CD14-positive monocyte (primary cell): ENCODE results near the gene GMEB1. TPM values are rescaled to one million over a fixed set of nuclear protein-coding genes. Genes with fewer than 3 reads are reported as not detected.

Experiments used
- DNase-seq, 3 donors: peaks; one replicate each; pipeline ENCODE4 v3.0.0-alpha.2; 2011 to 2022
- H2AFZ ChIP-seq: 2 replicates; pipeline ENCODE4 v1.6.0; 2012; ENCODE audit warnings: mild to moderate bottlenecking, low read depth, low read length, inconsistent platforms; ENCODE audit not compliant: insufficient read depth, poor library complexity, severe bottlenecking
- H3K27ac ChIP-seq, 2 donors: 1 replicate in 1 of 2; 2 replicates in 1 of 2; pipeline ENCODE4 v1.5.1; 2012 to 2013; ENCODE audit warnings: low read length in 2 of 2, control low read depth in 1 of 2, inconsistent platforms in 1 of 2, low read depth in 1 of 2, mild to moderate bottlenecking in 1 of 2
- H3K27me3 ChIP-seq, 2 donors: one replicate each; pipeline versions ENCODE4 v1.6.0 to v1.6.1; 2011 to 2013; ENCODE audit warnings: low read length in 2 of 2; ENCODE audit not compliant: control insufficient read depth in 2 of 2, insufficient read depth in 2 of 2
- H3K36me3 ChIP-seq, 2 donors: replicated peaks in 1 of 2; 1 replicate in 1 of 2; 2 replicates in 1 of 2; pipeline versions ENCODE4 v1.5.1 to v1.6.1; 2012 to 2013; ENCODE audit warnings: low read length in 2 of 2, control low read depth in 1 of 2, inconsistent platforms in 1 of 2, mild to moderate bottlenecking in 1 of 2; ENCODE audit not compliant: insufficient read depth in 2 of 2, control insufficient read depth in 1 of 2
- H3K4me1 ChIP-seq, 2 donors: 1 replicate in 1 of 2; 2 replicates in 1 of 2; pipeline versions ENCODE4 v1.5.1 to v1.6.1; 2012 to 2013; ENCODE audit warnings: low read length in 2 of 2, control low read depth in 1 of 2, inconsistent platforms in 1 of 2, mild to moderate bottlenecking in 1 of 2, moderate library complexity in 1 of 2; ENCODE audit not compliant: insufficient read depth in 2 of 2, control insufficient read depth in 1 of 2
- H3K4me2 ChIP-seq: replicated peaks from 2 replicates; pipeline ENCODE3; 2012; ENCODE audit warnings: low read length, moderate library complexity, mild to moderate bottlenecking; ENCODE audit not compliant: poor library complexity, severe bottlenecking; ENCODE audit errors: extremely low read depth
- H3K4me3 ChIP-seq, 3 experiments: fragments of 200-600 bp in 1 of 3; sonication (generic) in 1 of 3; replicated peaks in 1 of 3; 1 replicate in 2 of 3; 2 replicates in 1 of 3; pipeline ENCODE4 v1.5.1; 2011 to 2013; ENCODE audit warnings: low read length in 3 of 3, mild to moderate bottlenecking in 3 of 3, control low read depth in 2 of 3, low read depth in 2 of 3, inconsistent platforms in 1 of 3, moderate library complexity in 1 of 3
- H3K79me2 ChIP-seq: 2 replicates; pipeline ENCODE4 v1.6.0; 2012; ENCODE audit warnings: mild to moderate bottlenecking, control low read depth, inconsistent platforms, low read length, moderate library complexity; ENCODE audit not compliant: insufficient read depth
- H3K9ac ChIP-seq: 2 replicates; pipeline ENCODE4 v1.6.0; 2017; ENCODE audit warnings: low read length, mild to moderate bottlenecking; ENCODE audit not compliant: insufficient read depth, poor library complexity, severe bottlenecking
- H3K9me3 ChIP-seq, 2 donors: replicated peaks in 1 of 2; 1 replicate in 1 of 2; 2 replicates in 1 of 2; pipeline versions ENCODE4 v1.5.1 to v1.6.1; 2012 to 2013; ENCODE audit warnings: low read length in 2 of 2, control low read depth in 1 of 2; ENCODE audit not compliant: control insufficient read depth in 1 of 2, insufficient read depth in 1 of 2
- H4K20me1 ChIP-seq: 2 replicates; pipeline ENCODE4 v1.6.0; 2012; ENCODE audit warnings: mild to moderate bottlenecking, low read length, control low read depth, moderate library complexity; ENCODE audit not compliant: insufficient read depth
- H3K27ac Mint-ChIP-seq, 7 donors: one replicate each; pipeline ENCODE4 v1.8.0; 2020; ENCODE audit warnings: mild to moderate bottlenecking in 7 of 7, mixed read lengths in 7 of 7, moderate library complexity in 6 of 7, inconsistent platforms in 2 of 7
- H3K27me3 Mint-ChIP-seq, 3 donors: one replicate each; pipeline ENCODE4 v1.8.0; 2021 to 2022; ENCODE audit warnings: low read depth in 3 of 3, mild to moderate bottlenecking in 3 of 3, mixed read lengths in 3 of 3, moderate library complexity in 3 of 3, inconsistent platforms in 1 of 3
- H3K36me3 Mint-ChIP-seq, 2 donors: one replicate each; pipeline ENCODE4 v1.8.0; 2020; ENCODE audit warnings: mixed read lengths in 2 of 2, inconsistent platforms in 1 of 2, mild to moderate bottlenecking in 1 of 2
- H3K4me1 Mint-ChIP-seq: one replicate; pipeline ENCODE4 v1.8.0; 2020; ENCODE audit warnings: mild to moderate bottlenecking, mixed read lengths
- H3K4me3 Mint-ChIP-seq, 2 donors: one replicate each; pipeline ENCODE4 v1.8.0; 2020; ENCODE audit warnings: mild to moderate bottlenecking in 2 of 2, mixed read lengths in 2 of 2, moderate library complexity in 1 of 2
- H3K9me3 Mint-ChIP-seq, 7 donors: one replicate each; pipeline ENCODE4 v1.8.0; 2020 to 2022; ENCODE audit warnings: mixed read lengths in 7 of 7, mild to moderate bottlenecking in 6 of 7, moderate library complexity in 6 of 7, inconsistent platforms in 2 of 7
- WGBS: methylation state at CpG from one replicate; pipeline ENCODE4 v1.1.5; 2013; ENCODE audit warnings: missing lambda C conversion rate; ENCODE audit not compliant: insufficient coverage; 5-methylcytosine and 5-hydroxymethylcytosine counted together
- intact Hi-C, 2 donors: fragments of 100-400 bp; cut with micrococcal nuclease; formaldehyde crosslinking; loops; one replicate each; pipeline versions ENCODE4 v1.15.0 to v1.15.1; 2023
- polyA plus RNA-seq, 3 donors: library from polyadenylated mRNA; depleted of rRNA in 1 of 3; unstranded in 2 of 3; stranded (reverse) in 1 of 3; fragments of 300-500 nt in 2 of 3; fragments of >200 nt in 1 of 3; fragmentation: Illumina TruSeq in 2 of 3; gene quantifications; 1 replicate in 2 of 3; 2 replicates in 1 of 3; pipeline ENCODE4 v1.2.3, GENCODE V29; 2012 to 2021
- TF ChIP-seq, protein P1 (sequence below): fragments of 200-600 bp; IDR thresholded peaks from one replicate; pipeline ENCODE4 v1.8.0; 2022; ENCODE audit warnings: antibody characterized with exemption, mild to moderate bottlenecking

The GMEB1 gene
- polyA plus RNA-seq, 3 donors = 8.1 to 16.0 (median 9.7) TPM

DNA sequence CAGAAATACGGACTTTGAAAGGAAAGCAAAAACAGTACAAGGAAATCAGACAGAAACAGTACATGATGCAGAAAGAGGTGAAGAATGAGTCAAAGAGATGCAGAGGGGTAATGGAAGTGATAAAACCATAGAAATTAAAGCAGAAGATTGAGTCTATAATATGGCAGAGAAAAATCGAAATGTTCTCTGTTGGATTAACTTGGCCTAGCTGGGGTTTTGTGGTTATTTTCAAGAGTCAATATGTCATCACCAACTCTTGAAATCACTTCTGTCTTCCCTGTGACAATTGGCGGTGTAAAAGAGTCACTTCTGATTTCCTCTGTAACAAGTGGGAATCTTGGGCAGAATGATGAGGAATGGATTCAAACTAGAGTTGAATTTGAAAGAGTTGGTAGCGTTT lies 75.6 kb downstream of the GMEB1 start:
- no peaks in the 10 kb centered on the region for H3K27me3 Mint-ChIP-seq
- Histone ChIP-seq H3K4me2 (no peak overlapping the region), H3K9me3 (no peaks in the 10 kb centered on the region), H3K9ac (no peak overlapping the region), H3K27me3 (no peaks in the 10 kb centered on the region), H3K4me1 (peaks cover 45 to 62% of the 10 kb centered on the region in 2 donors), H3K27ac (peak overlapping the region in 1 of 2 donors; percentile 45), H3K4me3 (no peak overlapping the region), H2AFZ (no peak overlapping the region), H3K36me3 (peaks cover 50 to 71% of the 10 kb centered on the region in 2 donors), H3K79me2 (peaks cover 100% of the 10 kb centered on the region), H4K20me1 (peaks cover 100% of the 10 kb centered on the region)
- WGBS = 69% methylated on average over 2 of the region's 4 CpGs
- DNase-seq = no peak
- H3K36me3 Mint-ChIP-seq = peaks cover 49 to 77% of the 10 kb centered on the region in 2 donors
- H3K4me1 Mint-ChIP-seq = peaks cover 61% of the 10 kb centered on the region
- no peaks in the 10 kb centered on the region for H3K9me3 Mint-ChIP-seq
- intact Hi-C loops = no loop called here
- TF ChIP-seq, protein P1, sequence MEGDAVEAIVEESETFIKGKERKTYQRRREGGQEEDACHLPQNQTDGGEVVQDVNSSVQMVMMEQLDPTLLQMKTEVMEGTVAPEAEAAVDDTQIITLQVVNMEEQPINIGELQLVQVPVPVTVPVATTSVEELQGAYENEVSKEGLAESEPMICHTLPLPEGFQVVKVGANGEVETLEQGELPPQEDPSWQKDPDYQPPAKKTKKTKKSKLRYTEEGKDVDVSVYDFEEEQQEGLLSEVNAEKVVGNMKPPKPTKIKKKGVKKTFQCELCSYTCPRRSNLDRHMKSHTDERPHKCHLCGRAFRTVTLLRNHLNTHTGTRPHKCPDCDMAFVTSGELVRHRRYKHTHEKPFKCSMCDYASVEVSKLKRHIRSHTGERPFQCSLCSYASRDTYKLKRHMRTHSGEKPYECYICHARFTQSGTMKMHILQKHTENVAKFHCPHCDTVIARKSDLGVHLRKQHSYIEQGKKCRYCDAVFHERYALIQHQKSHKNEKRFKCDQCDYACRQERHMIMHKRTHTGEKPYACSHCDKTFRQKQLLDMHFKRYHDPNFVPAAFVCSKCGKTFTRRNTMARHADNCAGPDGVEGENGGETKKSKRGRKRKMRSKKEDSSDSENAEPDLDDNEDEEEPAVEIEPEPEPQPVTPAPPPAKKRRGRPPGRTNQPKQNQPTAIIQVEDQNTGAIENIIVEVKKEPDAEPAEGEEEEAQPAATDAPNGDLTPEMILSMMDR = no peak
- H3K27ac Mint-ChIP-seq = peak overlapping the region in 2 of 7 donors; percentile 6 to 58
- peak overlapping the region in 1 of 2 donors; percentile 26 for H3K4me3 Mint-ChIP-seq

DNA sequence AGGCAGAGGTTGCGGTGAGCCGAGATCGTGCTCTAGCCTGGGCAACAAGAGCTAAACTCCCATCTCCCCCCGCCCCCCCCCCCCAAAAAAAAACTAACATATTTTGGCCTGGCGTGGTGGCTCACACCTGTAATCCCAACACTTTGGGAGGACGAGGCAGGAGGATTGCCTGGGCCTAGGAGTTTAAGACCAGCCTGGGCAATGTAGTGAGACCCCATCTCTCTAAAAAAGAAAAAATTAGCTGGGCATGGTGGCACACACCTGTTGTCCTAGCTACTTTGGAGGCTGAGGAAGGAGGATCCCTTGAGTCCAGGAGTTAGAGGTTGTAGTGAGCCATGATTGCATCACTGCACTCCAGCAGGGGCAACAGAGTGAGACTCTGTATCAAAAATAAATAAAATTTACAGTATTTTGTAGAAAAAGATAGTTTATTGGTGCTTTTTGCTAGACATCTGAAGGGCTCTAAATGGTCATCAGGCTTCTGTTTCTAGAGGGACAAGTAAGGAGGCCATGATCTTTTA lies 77.1 kb downstream of the GMEB1 start:
- H3K9me3 ChIP-seq = no peaks in the 10 kb centered on the region
- H3K4me2 ChIP-seq = no peak overlapping the region
- Mint-ChIP-seq H3K4me1 (peaks cover 67% of the 10 kb centered on the region), H3K36me3 (peaks cover 45 to 66% of the 10 kb centered on the region in 2 donors), H3K27me3 (no peaks in the 10 kb centered on the region), H3K27ac (peak overlapping the region in 4 of 7 donors; percentile 1 to 52 (median 16)), H3K9me3 (no peaks in the 10 kb centered on the region), H3K4me3 (no peak overlapping the region)
- no CpG with 5 or more reads among the region's 6 CpGs for WGBS
- intact Hi-C loops = no loop called here
- H3K9ac ChIP-seq = no peak overlapping the region
- peaks cover 39 to 57% of the 10 kb centered on the region in 2 donors for H3K36me3 ChIP-seq
- no peak overlapping the region for H3K4me3 ChIP-seq
- H3K79me2 ChIP-seq = peaks cover 100% of the 10 kb centered on the region
- TF ChIP-seq, protein P1 = no peak
- H2AFZ ChIP-seq = no peak overlapping the region
- peaks cover 100% of the 10 kb centered on the region for H4K20me1 ChIP-seq
- peaks cover 53 to 64% of the 10 kb centered on the region in 2 donors for H3K4me1 ChIP-seq
- no peaks in the 10 kb centered on the region for H3K27me3 ChIP-seq
- no peak for DNase-seq
- H3K27ac ChIP-seq = peak overlapping the region in 1 of 2 donors; percentile 45
